GM19397 (cell line): ENCODE results near the gene IL7R.
A peak's percentile ranks its signal among the peaks of the same experiment; 100 is the strongest.

Experiments used
- ATAC-seq: cut with Tn5 transposase; IDR thresholded peaks from one replicate; pipeline ENCODE4 v1.9.1; 2021; ENCODE audit warnings: mild to moderate bottlenecking, moderate library complexity; ENCODE audit not compliant: unreplicated experiment

Gene IL7R

GRCh38 chr5:35903631-35904203 lies 47.0 kb downstream of the IL7R start:
- ATAC-seq: no peak

- peak; percentile 51 for ATAC-seq
Measured at GRCh38 chr5:35904443-35905132, 47.9 kb downstream of the IL7R start.

- no peak for ATAC-seq
Measured at GRCh38 chr5:35908228-35908627, 51.5 kb downstream of the IL7R start.

GRCh38 chr5:35908814-35909213 lies 52.1 kb downstream of the IL7R start:
- ATAC-seq: no peak

GRCh38 chr5:35919191-35919590 lies 62.5 kb downstream of the IL7R start:
- no peak for ATAC-seq

- no peak for ATAC-seq
Measured at GRCh38 chr5:35920890-35921289, 64.2 kb downstream of the IL7R start.

GRCh38 chr5:35921930-35922329 lies 65.2 kb downstream of the IL7R start:
- no peak for ATAC-seq

- no peak for ATAC-seq
Measured at GRCh38 chr5:35922468-35922867, 65.8 kb downstream of the IL7R start.

- no peak for ATAC-seq
Measured at GRCh38 chr5:35924122-35924949, 67.6 kb downstream of the IL7R start.

GRCh38 chr5:35924950-35925722 lies 68.4 kb downstream of the IL7R start:
- peak; percentile 77 for ATAC-seq

- ATAC-seq: no peak
Measured at GRCh38 chr5:35926389-35927051, 69.8 kb downstream of the IL7R start.
